Body of pancreas (tissue), 4 donors: ENCODE results near the gene ANKS1B.

Source experiments
- POLR2A ChIP-seq, 3 donors: fragments of 450-650 bp; IDR thresholded peaks; one replicate each; pipeline ENCODE4 v1.6.1; 2016; ENCODE audit warnings: antibody characterized with exemption in 3 of 3, mild to moderate bottlenecking in 2 of 3
- TF ChIP-seq, protein P1 (sequence below), 7 experiments: fragments of 450-650 bp in 4 of 7; fragments of 200-600 bp in 3 of 7; sonication (generic) in 3 of 7; IDR thresholded peaks; one replicate each; pipeline ENCODE4 v1.5.1; 2016 to 2019; ENCODE audit warnings: antibody characterized with exemption in 7 of 7

DNA sequence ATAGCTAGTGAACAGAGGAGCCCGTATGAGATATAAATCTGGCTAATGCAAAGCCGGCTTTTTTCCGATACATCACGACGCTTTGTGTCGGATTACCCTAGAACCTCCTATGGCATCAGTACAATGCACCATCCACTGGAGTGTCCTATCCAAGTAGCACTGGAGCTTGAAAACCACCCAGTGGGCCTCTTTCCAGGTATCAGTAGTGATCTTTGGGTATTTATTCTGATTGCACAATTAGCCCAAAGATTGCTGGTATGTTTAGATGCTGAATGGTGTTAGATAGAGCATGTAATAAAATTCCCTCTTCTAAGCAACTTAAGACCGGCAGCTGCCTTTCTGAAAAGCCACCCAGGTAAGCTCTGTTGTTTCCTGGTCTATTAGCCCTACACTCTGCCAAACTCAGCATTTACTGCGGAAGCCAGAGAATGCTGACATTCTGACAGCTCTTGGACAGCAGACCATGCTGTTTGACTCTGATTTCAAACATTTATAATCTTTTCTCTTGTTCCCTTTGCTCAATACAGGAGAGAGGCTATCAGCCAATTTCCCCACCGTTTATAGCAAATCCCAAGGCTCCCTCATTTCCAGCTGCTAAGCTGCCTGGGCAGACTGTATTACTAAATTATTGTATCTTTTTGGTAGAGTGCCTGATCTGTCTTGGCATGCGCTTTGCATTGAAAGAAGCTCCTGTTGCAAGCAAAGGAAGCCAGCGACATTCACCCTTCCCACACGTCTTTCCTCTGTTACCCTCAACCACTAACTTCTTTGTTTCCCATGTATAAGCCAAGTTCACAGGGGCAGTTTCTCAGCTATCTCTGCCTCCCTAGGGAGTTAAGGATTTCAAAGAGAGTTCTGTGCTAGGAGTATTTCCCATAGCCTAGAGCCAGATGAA lies 725.4 kb downstream of the ANKS1B start:
- TF ChIP-seq, protein P1, sequence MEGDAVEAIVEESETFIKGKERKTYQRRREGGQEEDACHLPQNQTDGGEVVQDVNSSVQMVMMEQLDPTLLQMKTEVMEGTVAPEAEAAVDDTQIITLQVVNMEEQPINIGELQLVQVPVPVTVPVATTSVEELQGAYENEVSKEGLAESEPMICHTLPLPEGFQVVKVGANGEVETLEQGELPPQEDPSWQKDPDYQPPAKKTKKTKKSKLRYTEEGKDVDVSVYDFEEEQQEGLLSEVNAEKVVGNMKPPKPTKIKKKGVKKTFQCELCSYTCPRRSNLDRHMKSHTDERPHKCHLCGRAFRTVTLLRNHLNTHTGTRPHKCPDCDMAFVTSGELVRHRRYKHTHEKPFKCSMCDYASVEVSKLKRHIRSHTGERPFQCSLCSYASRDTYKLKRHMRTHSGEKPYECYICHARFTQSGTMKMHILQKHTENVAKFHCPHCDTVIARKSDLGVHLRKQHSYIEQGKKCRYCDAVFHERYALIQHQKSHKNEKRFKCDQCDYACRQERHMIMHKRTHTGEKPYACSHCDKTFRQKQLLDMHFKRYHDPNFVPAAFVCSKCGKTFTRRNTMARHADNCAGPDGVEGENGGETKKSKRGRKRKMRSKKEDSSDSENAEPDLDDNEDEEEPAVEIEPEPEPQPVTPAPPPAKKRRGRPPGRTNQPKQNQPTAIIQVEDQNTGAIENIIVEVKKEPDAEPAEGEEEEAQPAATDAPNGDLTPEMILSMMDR (IDR thresholded peaks at IDR 0.05): no peak
- no peak for TF ChIP-seq POLR2A (IDR thresholded peaks at IDR 0.05)
